K562 (cell line): ENCODE results near the gene PCF11. TPM values are rescaled to one million over a fixed set of nuclear protein-coding genes. Genes with fewer than 3 reads are reported as not detected.

Experiments
- ZFX ChIP-seq: sonication (generic); formaldehyde crosslinking; IDR thresholded peaks from 2 replicates; pipeline ENCODE4 v1.8.0; 2022; ENCODE audit warnings: mild to moderate bottlenecking, missing genetic modification reagents, moderate library complexity
- polyA plus RNA-seq, 8 experiments: library from polyadenylated mRNA; depleted of rRNA in 4 of 8; stranded (reverse) in 5 of 8; unstranded in 3 of 8; fragments of >200 nt; fragmentation: Nextera tagmentation in 2 of 8; fragmentation: Illumina TruSeq in 1 of 8; extraction: Ambion mirVana in 2 of 8; extraction: Trizol in 1 of 8; gene quantifications; 2 replicates each; pipeline versions ENCODE4 v1.2.1 to v1.2.3, GENCODE V29; 2011 to 2014; ENCODE audit warnings: inconsistent platforms in 1 of 8, missing spikeins in 1 of 8
- total RNA-seq, 7 experiments: library from RNA; depleted of rRNA in 6 of 7; stranded (reverse); fragments of >200 nt in 6 of 7; fragmentation: Illumina TruSeq in 2 of 7; extraction: Trizol in 2 of 7; gene quantifications; 2 replicates each; pipeline versions ENCODE4 v1.2.1 to v1.2.3, GENCODE V29; 2011 to 2021; ENCODE audit warnings: low replicate concordance in 1 of 7
- TF ChIP-seq, protein P1 (sequence below), 2 experiments: fragments of 450-650 bp in 1 of 2; sonication (generic) in 1 of 2; formaldehyde crosslinking in 1 of 2; IDR thresholded peaks; 2 replicates each; pipeline versions ENCODE4 v1.7.1 to v1.9.0; 2016 to 2022; ENCODE audit warnings: inconsistent platforms in 1 of 2, mild to moderate bottlenecking in 1 of 2, missing genetic modification reagents in 1 of 2
- TF ChIP-seq, protein P2 (sequence below), 2 experiments: fragments of 450-650 bp; IDR thresholded peaks; 2 replicates each; pipeline ENCODE4 v1.6.1; 2018; ENCODE audit warnings: mild to moderate bottlenecking in 2 of 2, low read depth in 1 of 2; ENCODE audit not compliant: partially characterized antibody in 2 of 2
- TF ChIP-seq, protein P3 (sequence below): fragments of 250-450 bp; sonication (Bioruptor Pico); IDR thresholded peaks from 2 replicates; pipeline ENCODE4 v1.8.0; 2022; ENCODE audit warnings: inconsistent platforms
- TF ChIP-seq, protein P4 (sequence below): fragments of 150-350 bp; IDR thresholded peaks from 2 replicates; pipeline ENCODE4 v1.6.1; 2014; ENCODE audit warnings: low read depth, mild to moderate bottlenecking, low read length, borderline replicate concordance

PCF11 gene
- total and polyA plus RNA-seq, 9 of the 15 experiments (the other 6 are each of a cell fraction or from before 2014, with no cell fraction given), result 9.3 to 91.6 (median 54.4) TPM

DNA sequence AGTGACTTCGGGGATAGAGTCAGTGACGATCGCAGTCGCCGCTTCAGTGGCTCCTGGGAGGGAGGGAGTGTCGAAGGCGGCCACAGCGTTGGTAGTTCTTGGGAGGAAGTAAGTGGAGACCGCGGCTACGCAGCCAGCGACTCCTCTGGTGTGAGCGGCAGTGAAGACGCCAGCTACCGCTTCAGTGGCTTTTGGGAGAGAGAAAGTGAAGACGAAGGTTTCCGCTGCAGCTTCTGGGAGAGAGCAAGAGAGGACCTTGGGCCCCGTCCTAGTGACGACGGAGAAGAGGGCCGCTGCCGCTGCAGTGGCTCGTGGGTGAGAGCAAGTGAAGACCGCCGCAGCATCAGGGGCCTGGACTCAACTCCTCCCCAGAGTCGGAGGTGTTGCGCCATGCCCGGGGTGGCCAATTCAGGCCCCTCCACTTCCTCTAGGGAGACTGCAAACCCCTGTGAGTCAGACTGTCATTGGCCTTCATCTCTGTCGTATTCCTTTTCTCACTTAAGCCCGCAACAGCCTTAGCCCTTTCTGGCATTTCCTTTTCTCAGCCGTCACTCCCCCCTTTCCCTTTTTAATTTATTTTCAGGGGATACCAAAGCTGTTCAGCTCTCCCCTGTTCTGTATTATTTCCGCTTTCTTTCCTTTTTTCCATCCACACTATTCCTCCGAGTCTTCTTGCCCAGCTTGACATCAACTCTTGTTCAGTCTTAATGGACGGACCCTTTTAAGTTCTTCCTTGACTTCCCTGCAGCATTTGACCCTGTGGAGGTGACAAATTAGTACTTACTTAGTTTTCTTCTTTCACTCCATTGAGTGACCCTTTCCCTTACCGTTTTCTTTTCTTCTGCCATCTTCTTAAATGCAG lies 37.6 kb downstream of the PCF11 start (continued):
- TF ChIP-seq, protein P1, sequence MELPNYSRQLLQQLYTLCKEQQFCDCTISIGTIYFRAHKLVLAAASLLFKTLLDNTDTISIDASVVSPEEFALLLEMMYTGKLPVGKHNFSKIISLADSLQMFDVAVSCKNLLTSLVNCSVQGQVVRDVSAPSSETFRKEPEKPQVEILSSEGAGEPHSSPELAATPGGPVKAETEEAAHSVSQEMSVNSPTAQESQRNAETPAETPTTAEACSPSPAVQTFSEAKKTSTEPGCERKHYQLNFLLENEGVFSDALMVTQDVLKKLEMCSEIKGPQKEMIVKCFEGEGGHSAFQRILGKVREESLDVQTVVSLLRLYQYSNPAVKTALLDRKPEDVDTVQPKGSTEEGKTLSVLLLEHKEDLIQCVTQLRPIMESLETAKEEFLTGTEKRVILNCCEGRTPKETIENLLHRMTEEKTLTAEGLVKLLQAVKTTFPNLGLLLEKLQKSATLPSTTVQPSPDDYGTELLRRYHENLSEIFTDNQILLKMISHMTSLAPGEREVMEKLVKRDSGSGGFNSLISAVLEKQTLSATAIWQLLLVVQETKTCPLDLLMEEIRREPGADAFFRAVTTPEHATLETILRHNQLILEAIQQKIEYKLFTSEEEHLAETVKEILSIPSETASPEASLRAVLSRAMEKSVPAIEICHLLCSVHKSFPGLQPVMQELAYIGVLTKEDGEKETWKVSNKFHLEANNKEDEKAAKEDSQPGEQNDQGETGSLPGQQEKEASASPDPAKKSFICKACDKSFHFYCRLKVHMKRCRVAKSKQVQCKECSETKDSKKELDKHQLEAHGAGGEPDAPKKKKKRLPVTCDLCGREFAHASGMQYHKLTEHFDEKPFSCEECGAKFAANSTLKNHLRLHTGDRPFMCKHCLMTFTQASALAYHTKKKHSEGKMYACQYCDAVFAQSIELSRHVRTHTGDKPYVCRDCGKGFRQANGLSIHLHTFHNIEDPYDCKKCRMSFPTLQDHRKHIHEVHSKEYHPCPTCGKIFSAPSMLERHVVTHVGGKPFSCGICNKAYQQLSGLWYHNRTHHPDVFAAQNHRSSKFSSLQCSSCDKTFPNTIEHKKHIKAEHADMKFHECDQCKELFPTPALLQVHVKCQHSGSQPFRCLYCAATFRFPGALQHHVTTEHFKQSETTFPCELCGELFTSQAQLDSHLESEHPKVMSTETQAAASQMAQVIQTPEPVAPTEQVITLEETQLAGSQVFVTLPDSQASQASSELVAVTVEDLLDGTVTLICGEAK (IDR thresholded peaks at IDR 0.05), result peak; percentile 55; the same call in 1 of the 2 replicates
- TF ChIP-seq, protein P1 (CRISPR knock-in tag; IDR thresholded peaks at IDR 0.05), result no peak
- TF ChIP-seq, protein P2, sequence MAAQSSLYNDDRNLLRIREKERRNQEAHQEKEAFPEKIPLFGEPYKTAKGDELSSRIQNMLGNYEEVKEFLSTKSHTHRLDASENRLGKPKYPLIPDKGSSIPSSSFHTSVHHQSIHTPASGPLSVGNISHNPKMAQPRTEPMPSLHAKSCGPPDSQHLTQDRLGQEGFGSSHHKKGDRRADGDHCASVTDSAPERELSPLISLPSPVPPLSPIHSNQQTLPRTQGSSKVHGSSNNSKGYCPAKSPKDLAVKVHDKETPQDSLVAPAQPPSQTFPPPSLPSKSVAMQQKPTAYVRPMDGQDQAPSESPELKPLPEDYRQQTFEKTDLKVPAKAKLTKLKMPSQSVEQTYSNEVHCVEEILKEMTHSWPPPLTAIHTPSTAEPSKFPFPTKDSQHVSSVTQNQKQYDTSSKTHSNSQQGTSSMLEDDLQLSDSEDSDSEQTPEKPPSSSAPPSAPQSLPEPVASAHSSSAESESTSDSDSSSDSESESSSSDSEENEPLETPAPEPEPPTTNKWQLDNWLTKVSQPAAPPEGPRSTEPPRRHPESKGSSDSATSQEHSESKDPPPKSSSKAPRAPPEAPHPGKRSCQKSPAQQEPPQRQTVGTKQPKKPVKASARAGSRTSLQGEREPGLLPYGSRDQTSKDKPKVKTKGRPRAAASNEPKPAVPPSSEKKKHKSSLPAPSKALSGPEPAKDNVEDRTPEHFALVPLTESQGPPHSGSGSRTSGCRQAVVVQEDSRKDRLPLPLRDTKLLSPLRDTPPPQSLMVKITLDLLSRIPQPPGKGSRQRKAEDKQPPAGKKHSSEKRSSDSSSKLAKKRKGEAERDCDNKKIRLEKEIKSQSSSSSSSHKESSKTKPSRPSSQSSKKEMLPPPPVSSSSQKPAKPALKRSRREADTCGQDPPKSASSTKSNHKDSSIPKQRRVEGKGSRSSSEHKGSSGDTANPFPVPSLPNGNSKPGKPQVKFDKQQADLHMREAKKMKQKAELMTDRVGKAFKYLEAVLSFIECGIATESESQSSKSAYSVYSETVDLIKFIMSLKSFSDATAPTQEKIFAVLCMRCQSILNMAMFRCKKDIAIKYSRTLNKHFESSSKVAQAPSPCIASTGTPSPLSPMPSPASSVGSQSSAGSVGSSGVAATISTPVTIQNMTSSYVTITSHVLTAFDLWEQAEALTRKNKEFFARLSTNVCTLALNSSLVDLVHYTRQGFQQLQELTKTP (IDR thresholded peaks at IDR 0.05; ENCODE audit: low read depth in 1 of 2, partially characterized antibody in 2 of 2), result peak in 1 of 2 experiments; percentile 19
- peak; percentile 84 for TF ChIP-seq ZFX (CRISPR knock-in tag)
- TF ChIP-seq, protein P3, sequence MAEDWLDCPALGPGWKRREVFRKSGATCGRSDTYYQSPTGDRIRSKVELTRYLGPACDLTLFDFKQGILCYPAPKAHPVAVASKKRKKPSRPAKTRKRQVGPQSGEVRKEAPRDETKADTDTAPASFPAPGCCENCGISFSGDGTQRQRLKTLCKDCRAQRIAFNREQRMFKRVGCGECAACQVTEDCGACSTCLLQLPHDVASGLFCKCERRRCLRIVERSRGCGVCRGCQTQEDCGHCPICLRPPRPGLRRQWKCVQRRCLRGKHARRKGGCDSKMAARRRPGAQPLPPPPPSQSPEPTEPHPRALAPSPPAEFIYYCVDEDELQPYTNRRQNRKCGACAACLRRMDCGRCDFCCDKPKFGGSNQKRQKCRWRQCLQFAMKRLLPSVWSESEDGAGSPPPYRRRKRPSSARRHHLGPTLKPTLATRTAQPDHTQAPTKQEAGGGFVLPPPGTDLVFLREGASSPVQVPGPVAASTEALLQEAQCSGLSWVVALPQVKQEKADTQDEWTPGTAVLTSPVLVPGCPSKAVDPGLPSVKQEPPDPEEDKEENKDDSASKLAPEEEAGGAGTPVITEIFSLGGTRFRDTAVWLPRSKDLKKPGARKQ (CRISPR knock-in tag), result no peak
- TF ChIP-seq, protein P4, sequence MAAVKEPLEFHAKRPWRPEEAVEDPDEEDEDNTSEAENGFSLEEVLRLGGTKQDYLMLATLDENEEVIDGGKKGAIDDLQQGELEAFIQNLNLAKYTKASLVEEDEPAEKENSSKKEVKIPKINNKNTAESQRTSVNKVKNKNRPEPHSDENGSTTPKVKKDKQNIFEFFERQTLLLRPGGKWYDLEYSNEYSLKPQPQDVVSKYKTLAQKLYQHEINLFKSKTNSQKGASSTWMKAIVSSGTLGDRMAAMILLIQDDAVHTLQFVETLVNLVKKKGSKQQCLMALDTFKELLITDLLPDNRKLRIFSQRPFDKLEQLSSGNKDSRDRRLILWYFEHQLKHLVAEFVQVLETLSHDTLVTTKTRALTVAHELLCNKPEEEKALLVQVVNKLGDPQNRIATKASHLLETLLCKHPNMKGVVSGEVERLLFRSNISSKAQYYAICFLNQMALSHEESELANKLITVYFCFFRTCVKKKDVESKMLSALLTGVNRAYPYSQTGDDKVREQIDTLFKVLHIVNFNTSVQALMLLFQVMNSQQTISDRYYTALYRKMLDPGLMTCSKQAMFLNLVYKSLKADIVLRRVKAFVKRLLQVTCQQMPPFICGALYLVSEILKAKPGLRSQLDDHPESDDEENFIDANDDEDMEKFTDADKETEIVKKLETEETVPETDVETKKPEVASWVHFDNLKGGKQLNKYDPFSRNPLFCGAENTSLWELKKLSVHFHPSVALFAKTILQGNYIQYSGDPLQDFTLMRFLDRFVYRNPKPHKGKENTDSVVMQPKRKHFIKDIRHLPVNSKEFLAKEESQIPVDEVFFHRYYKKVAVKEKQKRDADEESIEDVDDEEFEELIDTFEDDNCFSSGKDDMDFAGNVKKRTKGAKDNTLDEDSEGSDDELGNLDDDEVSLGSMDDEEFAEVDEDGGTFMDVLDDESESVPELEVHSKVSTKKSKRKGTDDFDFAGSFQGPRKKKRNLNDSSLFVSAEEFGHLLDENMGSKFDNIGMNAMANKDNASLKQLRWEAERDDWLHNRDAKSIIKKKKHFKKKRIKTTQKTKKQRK, result no peak
